Choroid plexus epithelial cell (primary cell): Measurements from ENCODE around the gene MYO18B.

Experiments used
- DNase-seq: peaks from one replicate; pipeline ENCODE4 v3.0.0-alpha.2; 2010; ENCODE audit warnings: low read depth
- H3K4me3 ChIP-seq: 2 replicates; pipeline ENCODE4 v1.5.1; 2011; ENCODE audit warnings: low read depth, mild to moderate bottlenecking, control low read depth, low read length, moderate library complexity
- TF ChIP-seq, protein P1 (sequence below): conservative IDR thresholded peaks from 2 replicates; pipeline ENCODE4 v1.5.1; 2011; ENCODE audit warnings: low read depth, mild to moderate bottlenecking, control low read depth, inconsistent platforms, low read length, moderate library complexity

Gene MYO18B

GRCh38 chr22:26050079-26050478 is 308.1 kb downstream of the MYO18B start:
- no peak overlapping the region for H3K4me3 ChIP-seq
- TF ChIP-seq, protein P1, sequence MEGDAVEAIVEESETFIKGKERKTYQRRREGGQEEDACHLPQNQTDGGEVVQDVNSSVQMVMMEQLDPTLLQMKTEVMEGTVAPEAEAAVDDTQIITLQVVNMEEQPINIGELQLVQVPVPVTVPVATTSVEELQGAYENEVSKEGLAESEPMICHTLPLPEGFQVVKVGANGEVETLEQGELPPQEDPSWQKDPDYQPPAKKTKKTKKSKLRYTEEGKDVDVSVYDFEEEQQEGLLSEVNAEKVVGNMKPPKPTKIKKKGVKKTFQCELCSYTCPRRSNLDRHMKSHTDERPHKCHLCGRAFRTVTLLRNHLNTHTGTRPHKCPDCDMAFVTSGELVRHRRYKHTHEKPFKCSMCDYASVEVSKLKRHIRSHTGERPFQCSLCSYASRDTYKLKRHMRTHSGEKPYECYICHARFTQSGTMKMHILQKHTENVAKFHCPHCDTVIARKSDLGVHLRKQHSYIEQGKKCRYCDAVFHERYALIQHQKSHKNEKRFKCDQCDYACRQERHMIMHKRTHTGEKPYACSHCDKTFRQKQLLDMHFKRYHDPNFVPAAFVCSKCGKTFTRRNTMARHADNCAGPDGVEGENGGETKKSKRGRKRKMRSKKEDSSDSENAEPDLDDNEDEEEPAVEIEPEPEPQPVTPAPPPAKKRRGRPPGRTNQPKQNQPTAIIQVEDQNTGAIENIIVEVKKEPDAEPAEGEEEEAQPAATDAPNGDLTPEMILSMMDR, result no peak
- no peak for DNase-seq

- H3K4me3 ChIP-seq, result no peak overlapping the region
- TF ChIP-seq, protein P1, result no peak
- no peak for DNase-seq
Measured at GRCh38 chr22:26053737-26054316, 311.8 kb downstream of the MYO18B start.

- TF ChIP-seq, protein P1, result no peak
- no peak overlapping the region for H3K4me3 ChIP-seq
- no peak for DNase-seq
Measured at GRCh38 chr22:26054841-26055605, 313.0 kb downstream of the MYO18B start.

DNA sequence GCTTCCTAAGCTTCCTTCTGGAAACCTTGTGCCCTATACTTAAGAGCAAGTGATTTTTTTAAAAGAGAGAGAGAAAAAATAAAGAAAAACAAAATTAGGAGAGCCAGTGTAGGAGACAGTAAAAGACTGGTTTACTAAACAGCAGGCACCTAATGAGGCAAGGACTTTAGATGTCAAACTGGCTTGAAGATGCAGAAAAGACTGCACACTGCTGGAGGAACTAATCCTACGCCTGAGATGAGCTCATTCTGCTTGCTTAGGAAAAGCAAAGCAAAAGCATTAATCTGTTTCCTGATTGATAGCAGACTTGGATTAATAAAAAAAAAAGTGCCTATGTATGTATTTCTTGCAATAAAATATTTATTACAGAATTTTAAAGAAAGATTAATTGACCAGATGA is 313.7 kb downstream of the MYO18B start:
- no peak overlapping the region for H3K4me3 ChIP-seq
- DNase-seq, result no peak
- TF ChIP-seq, protein P1, result no peak

DNA sequence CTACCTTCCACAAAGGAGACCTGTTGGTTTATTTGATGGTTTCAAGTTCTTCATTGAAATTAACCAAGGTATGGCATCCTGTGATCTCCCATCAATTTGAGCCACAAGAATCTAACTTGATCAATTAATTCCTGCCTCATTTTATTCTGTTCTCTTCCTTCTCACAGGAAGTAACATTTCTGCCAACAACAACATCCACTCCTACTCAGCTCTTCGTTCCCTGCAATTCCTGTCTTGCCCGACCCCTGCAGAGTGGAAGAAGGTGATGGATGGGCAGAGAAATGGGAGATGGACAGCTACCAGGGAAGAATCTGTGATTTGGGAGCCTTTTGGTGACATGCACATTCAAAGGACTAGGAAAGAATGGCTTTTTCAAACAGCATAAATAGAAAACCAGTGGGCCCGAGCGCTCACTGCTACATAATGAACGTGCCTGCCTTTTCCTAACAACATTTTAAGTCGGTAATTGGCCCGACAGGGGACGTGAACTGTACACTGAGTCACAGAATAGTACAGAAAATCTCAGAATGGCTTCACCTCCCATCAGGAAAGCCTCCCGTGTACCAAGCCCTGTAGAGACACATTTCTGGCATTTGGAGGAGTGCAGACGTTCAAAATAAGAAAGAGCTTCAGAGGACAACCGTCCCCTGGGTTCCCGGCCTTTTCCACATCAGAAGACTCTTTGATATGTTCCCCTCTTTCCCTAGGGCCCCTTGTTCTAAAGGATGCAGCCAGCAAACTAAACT is 314.6 kb downstream of the MYO18B start:
- no peak for DNase-seq
- TF ChIP-seq, protein P1, result no peak
- no peak overlapping the region for H3K4me3 ChIP-seq

GRCh38 chr22:26057731-26058130 is 315.7 kb downstream of the MYO18B start:
- H3K4me3 ChIP-seq, result no peak overlapping the region
- DNase-seq, result no peak
- TF ChIP-seq, protein P1, result no peak
